ENCODE measurements around the gene WDR35. TPM values are rescaled to one million over a fixed set of nuclear protein-coding genes. Genes with fewer than 3 reads are reported as not detected.
A peak's percentile ranks its signal among the peaks of the same experiment; 100 is the strongest.
"Not testable (repeated sequence)": the region's sequence is repeated elsewhere in the genome, so short reads cannot be mapped to it uniquely, and the experiment has no call there.

WDR35 gene
- total and polyA plus RNA-seq, 7 donors, result 0.46 to 15.5 (median 7.2) TPM

DNA sequence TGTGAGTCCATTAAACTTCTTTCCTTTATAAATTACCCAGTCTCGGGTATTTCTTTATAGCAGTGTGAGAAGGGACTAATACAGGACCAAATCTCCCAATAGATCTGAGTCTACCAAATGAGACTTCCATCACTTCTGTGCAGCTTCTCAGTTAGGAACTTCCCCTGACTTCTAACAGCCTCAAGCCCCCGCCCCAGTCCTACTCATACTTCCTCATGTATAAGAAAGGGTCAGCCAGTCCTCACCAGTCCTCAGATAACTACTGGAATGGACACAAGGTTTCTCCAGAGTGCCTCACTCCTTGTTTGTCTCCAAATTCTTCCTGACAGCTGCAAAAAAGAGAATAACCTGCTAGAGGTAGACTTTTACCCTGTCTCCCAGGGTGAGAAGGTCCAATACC, 107.6 kb downstream of the WDR35 start:
- no peaks in the 10 kb centered on the region for H3K9me3 ChIP-seq
- H3K4me1 ChIP-seq, result no peaks in the 10 kb centered on the region
- no peaks in the 10 kb centered on the region for H3K27me3 ChIP-seq
- 90 to 93% methylated on average over 2 of the region's 2 CpGs for WGBS, 2 donors
- H3K36me3 ChIP-seq, result no peaks in the 10 kb centered on the region
- TF ChIP-seq POLR2AphosphoS5 (IDR thresholded peaks at IDR 0.05), result no peak
- TF ChIP-seq, protein P1, sequence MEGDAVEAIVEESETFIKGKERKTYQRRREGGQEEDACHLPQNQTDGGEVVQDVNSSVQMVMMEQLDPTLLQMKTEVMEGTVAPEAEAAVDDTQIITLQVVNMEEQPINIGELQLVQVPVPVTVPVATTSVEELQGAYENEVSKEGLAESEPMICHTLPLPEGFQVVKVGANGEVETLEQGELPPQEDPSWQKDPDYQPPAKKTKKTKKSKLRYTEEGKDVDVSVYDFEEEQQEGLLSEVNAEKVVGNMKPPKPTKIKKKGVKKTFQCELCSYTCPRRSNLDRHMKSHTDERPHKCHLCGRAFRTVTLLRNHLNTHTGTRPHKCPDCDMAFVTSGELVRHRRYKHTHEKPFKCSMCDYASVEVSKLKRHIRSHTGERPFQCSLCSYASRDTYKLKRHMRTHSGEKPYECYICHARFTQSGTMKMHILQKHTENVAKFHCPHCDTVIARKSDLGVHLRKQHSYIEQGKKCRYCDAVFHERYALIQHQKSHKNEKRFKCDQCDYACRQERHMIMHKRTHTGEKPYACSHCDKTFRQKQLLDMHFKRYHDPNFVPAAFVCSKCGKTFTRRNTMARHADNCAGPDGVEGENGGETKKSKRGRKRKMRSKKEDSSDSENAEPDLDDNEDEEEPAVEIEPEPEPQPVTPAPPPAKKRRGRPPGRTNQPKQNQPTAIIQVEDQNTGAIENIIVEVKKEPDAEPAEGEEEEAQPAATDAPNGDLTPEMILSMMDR (IDR thresholded peaks at IDR 0.05), result no peak
- TF ChIP-seq POLR2A (IDR thresholded peaks at IDR 0.05), result no peak
- no peak overlapping the region for H3K4me3 ChIP-seq
- no peak overlapping the region for H3K27ac ChIP-seq
- no peak for DNase-seq
- intact Hi-C loops (cut with DNase I), result no loop called here

DNA sequence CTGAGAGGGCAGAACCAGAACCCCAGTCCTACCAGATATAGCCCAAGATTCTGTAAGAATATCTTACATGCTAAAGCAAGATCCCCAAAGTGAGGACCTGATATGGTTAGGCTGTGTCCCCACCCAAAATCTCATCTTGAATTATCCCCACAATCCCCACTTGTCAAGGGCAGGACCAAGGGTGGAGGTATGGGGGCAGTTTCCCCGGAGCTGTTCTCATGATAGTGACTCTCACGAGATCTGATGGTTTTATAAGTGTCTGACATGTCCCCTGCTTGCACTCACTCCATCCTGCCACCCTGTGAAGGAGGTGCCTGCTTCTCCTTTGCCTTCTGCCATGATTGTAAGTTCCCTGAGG, 108.0 kb downstream of the WDR35 start:
- intact Hi-C loops (cut with DNase I), result no loop called here
- no peaks in the 10 kb centered on the region for H3K4me1 ChIP-seq
- H3K4me3 ChIP-seq, result no peak overlapping the region
- H3K27ac ChIP-seq, result no peak overlapping the region
- no peaks in the 10 kb centered on the region for H3K36me3 ChIP-seq
- WGBS, 2 donors, result 43 to 47% methylated on average over 2 of the region's 2 CpGs
- TF ChIP-seq EP300 (IDR thresholded peaks at IDR 0.05) (no peak), POLR2AphosphoS5 (IDR thresholded peaks at IDR 0.05) (no peak), POLR2A (IDR thresholded peaks at IDR 0.05) (no peak)
- TF ChIP-seq, protein P1 (IDR thresholded peaks at IDR 0.05), result no peak
- peak; percentile 35 for DNase-seq
- H3K9me3 ChIP-seq, result no peaks in the 10 kb centered on the region
- H3K27me3 ChIP-seq, result no peaks in the 10 kb centered on the region

DNA sequence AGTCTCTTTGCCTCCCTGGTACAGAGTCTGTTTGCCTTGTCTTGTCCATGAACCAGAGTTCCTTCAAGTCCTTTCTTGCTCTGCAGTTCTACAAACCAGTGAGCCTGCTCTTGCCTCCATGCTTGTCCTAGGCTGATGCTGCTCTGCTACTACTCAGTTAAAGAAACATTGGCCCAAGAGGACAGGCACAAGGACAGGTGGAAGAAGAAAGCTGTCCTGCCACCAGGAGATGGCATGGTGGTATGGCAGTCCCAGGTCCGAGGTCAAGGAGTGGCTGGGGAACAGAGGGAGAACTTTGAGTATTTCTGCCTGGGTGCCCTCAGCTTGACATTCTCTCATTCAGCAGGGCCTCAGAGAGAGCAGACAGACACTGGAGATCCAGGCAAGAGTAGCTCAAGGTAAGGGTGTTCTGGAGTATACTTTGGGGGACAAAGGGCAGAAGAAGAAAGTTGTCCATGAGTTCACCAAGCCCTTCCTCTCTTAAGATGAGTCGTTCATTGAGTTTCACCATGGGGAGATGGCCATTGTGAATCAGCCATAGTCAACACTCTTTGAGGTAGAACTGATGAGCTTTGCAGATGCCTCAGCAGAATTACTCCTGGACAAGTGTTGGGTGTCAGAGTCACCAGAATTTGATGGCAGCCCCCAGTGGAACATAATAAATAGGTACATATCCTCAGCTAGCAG, 108.5 kb downstream of the WDR35 start:
- intact Hi-C loops (cut with DNase I), result no loop called here
- Histone ChIP-seq H3K9me3 (no peaks in the 10 kb centered on the region), H3K36me3 (no peaks in the 10 kb centered on the region), H3K27me3 (no peaks in the 10 kb centered on the region), H3K27ac (no peak overlapping the region), H3K4me1 (no peaks in the 10 kb centered on the region), H3K4me3 (no peak overlapping the region)
- 87 to 92% methylated on average over 2 of the region's 2 CpGs for WGBS, 2 donors
- no peak for DNase-seq
- TF ChIP-seq, protein P1 (IDR thresholded peaks at IDR 0.05), result no peak
- TF ChIP-seq POLR2A (IDR thresholded peaks at IDR 0.05) (no peak), POLR2AphosphoS5 (IDR thresholded peaks at IDR 0.05) (no peak)

DNA sequence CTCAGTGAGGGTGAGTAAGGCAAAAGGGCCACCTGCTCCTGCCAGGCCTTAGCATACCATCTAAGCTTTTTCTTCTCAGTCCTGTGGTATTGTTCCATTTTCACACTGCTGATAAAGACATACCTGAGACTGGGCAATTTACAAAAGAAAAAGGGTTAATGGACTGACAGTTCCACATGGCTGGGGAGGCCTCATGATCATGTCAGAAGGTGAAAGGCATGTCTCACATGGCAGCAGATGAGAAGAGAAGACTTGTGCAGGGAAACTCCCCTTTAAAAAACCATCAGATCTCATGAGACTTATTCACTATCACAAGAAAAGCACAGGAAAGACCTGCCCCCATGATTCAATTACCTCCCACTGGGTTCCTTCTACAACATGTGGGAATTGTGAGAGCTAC, 109.7 kb downstream of the WDR35 start:
- DNase-seq; intact Hi-C loops (cut with DNase I); H3K9me3 ChIP-seq: not testable (repeated sequence)

DNA sequence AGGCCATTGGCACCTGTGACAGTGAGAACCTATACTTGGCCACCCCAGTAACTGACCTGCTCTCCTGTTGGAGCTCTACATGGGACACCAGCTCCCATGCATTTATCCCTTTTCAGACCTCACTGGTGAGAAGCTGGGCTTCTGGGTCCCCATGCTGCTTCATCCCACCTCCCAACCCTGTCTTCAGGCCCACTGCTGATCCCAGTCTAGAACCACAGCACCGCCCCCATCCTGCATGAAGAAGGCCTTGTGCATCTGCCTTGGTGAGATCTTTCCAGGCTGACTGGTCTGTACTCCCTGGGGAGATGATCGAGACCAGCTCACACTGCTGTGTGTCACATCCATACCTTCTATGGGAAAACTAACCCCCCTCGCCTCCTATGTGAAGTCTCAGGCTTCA, 110.8 kb downstream of the WDR35 start:
- no peak overlapping the region for H3K27ac ChIP-seq
- no peaks in the 10 kb centered on the region for H3K36me3 ChIP-seq
- no peaks in the 10 kb centered on the region for H3K27me3 ChIP-seq
- H3K4me1 ChIP-seq, result no peaks in the 10 kb centered on the region
- WGBS, 2 donors, result 76 to 79% methylated on average over 3 of the region's 3 CpGs
- no peak overlapping the region for H3K4me3 ChIP-seq
- TF ChIP-seq EP300 (IDR thresholded peaks at IDR 0.05) (no peak), POLR2A (IDR thresholded peaks at IDR 0.05) (no peak), POLR2AphosphoS5 (IDR thresholded peaks at IDR 0.05) (no peak)
- TF ChIP-seq, protein P1 (IDR thresholded peaks at IDR 0.05), result no peak
- no peaks in the 10 kb centered on the region for H3K9me3 ChIP-seq
- DNase-seq, result peak; percentile 43
- intact Hi-C loops (cut with DNase I), result no loop called here

More for the DNA sequence above, 109.7 kb downstream of the WDR35 start:
- H3K4me3 ChIP-seq, H3K36me3 ChIP-seq, H3K27ac ChIP-seq, H3K4me1 ChIP-seq, H3K27me3 ChIP-seq: not testable (repeated sequence)

All from sigmoid colon (tissue), 7 donors.